ENCODE results near the gene C11orf65.

- TF ChIP-seq GABPA (IDR thresholded peaks at IDR 0.05 in 1 of 2, conservative IDR thresholded peaks at IDR 0.05 in 1 of 2), result no peak
- no peak for TF ChIP-seq JUND (IDR thresholded peaks at IDR 0.05)
- TF ChIP-seq, protein P1, sequence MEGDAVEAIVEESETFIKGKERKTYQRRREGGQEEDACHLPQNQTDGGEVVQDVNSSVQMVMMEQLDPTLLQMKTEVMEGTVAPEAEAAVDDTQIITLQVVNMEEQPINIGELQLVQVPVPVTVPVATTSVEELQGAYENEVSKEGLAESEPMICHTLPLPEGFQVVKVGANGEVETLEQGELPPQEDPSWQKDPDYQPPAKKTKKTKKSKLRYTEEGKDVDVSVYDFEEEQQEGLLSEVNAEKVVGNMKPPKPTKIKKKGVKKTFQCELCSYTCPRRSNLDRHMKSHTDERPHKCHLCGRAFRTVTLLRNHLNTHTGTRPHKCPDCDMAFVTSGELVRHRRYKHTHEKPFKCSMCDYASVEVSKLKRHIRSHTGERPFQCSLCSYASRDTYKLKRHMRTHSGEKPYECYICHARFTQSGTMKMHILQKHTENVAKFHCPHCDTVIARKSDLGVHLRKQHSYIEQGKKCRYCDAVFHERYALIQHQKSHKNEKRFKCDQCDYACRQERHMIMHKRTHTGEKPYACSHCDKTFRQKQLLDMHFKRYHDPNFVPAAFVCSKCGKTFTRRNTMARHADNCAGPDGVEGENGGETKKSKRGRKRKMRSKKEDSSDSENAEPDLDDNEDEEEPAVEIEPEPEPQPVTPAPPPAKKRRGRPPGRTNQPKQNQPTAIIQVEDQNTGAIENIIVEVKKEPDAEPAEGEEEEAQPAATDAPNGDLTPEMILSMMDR (IDR thresholded peaks at IDR 0.05; ENCODE audit: low read depth, low read length, missing input control), result no peak
- no peak for TF ChIP-seq EGR1 (IDR thresholded peaks at IDR 0.05; ENCODE audit: low read depth in 2 of 2)
- no peak for TF ChIP-seq FOXA1 (IDR thresholded peaks at IDR 0.05)
- no peak for TF ChIP-seq MAX (IDR thresholded peaks at IDR 0.05)
Observed at GRCh38 chr11:108436594-108436993, 30.7 kb downstream of the C11orf65 start.
